WTC11 (cell line): ENCODE results near the gene ERFL. TPM values are rescaled to one million over a fixed set of nuclear protein-coding genes. Genes with fewer than 3 reads are reported as not detected.
A peak's percentile ranks its signal among the peaks of the same experiment; 100 is the strongest.

ENCODE experiments used
- ATAC-seq: fragments of 200-7000 bp; cut with Tn5 transposase; 2 replicates; pipeline ENCODE4 v1.10.0; 2021; ENCODE audit warnings: mild to moderate bottlenecking, moderate library complexity
- CTCF ChIA-PET: fragments of 300-600 bp; sonication (Branson Sonifier 250); formaldehyde crosslinking; loops from one replicate; lab custom pipeline; 2021; ENCODE audit warnings: antibody characterized with exemption; lab: Charles Lee
- POLR2A ChIA-PET: fragments of 350-600 bp; sonication (Branson Sonifier 250); formaldehyde crosslinking; loops from one replicate; lab custom pipeline; 2021; ENCODE audit warnings: antibody characterized with exemption; lab: Charles Lee
- DNase-seq: peaks from one replicate; pipeline ENCODE4 v3.0.0; 2021; ENCODE audit warnings: low spot score
- H3K27ac Mint-ChIP-seq: 2 replicates; pipeline ENCODE4 v1.8.0; 2021; ENCODE audit warnings: mixed read lengths
- H3K27me3 Mint-ChIP-seq: 2 replicates; pipeline ENCODE4 v1.8.0; 2021; ENCODE audit warnings: low read depth, mild to moderate bottlenecking, moderate library complexity, mixed read lengths
- H3K36me3 Mint-ChIP-seq: 2 replicates; pipeline ENCODE4 v1.8.0; 2021; ENCODE audit warnings: mixed read lengths
- H3K4me1 Mint-ChIP-seq: 2 replicates; pipeline ENCODE4 v1.8.0; 2022; ENCODE audit warnings: mixed read lengths
- H3K4me3 Mint-ChIP-seq: 2 replicates; pipeline ENCODE4 v1.8.0; 2021; ENCODE audit warnings: mild to moderate bottlenecking, moderate library complexity, mixed read lengths
- H3K9me3 Mint-ChIP-seq: 2 replicates; pipeline ENCODE4 v1.8.0; 2021; ENCODE audit warnings: mixed read lengths
- ATF1 ChIP-seq: sonication (generic); formaldehyde crosslinking; IDR thresholded peaks from 2 replicates; pipeline ENCODE4 v1.8.1; 2023; ENCODE audit warnings: mild to moderate bottlenecking, moderate library complexity, missing genetic modification reagents
- CBFB ChIP-seq: sonication (generic); formaldehyde crosslinking; IDR thresholded peaks from 2 replicates; pipeline ENCODE4 v1.8.1; 2022; ENCODE audit warnings: mild to moderate bottlenecking, low read depth, missing genetic modification reagents
- FOXK1 ChIP-seq: sonication (generic); formaldehyde crosslinking; IDR thresholded peaks from 2 replicates; pipeline ENCODE4 v1.8.0; 2022; ENCODE audit warnings: mild to moderate bottlenecking, moderate library complexity, missing genetic modification reagents
- IRF2 ChIP-seq: sonication (generic); formaldehyde crosslinking; IDR thresholded peaks from 2 replicates; pipeline ENCODE4 v1.8.0; 2022; ENCODE audit warnings: low read depth, missing genetic modification reagents, borderline replicate concordance
- JAZF1 ChIP-seq: fragments of 250-450 bp; sonication (Bioruptor Pico); IDR thresholded peaks from 2 replicates; pipeline ENCODE4 v1.9.0; 2021; ENCODE audit warnings: moderate library complexity, mild to moderate bottlenecking, inconsistent platforms
- KAT7 ChIP-seq: sonication (generic); formaldehyde crosslinking; IDR thresholded peaks from 2 replicates; pipeline ENCODE4 v1.8.1; 2023; ENCODE audit warnings: missing genetic modification reagents, mild to moderate bottlenecking, borderline replicate concordance
- MXD4 ChIP-seq: fragments of 250-450 bp; sonication (Bioruptor Pico); IDR thresholded peaks from 2 replicates; pipeline ENCODE4 v1.8.0; 2021; ENCODE audit warnings: mild to moderate bottlenecking, moderate library complexity, borderline replicate concordance
- NR1H2 ChIP-seq: sonication (generic); formaldehyde crosslinking; IDR thresholded peaks from 2 replicates; pipeline ENCODE4 v1.9.0; 2021; ENCODE audit warnings: mild to moderate bottlenecking, moderate library complexity, missing genetic modification reagents
- RELA ChIP-seq: sonication (generic); formaldehyde crosslinking; IDR thresholded peaks from 2 replicates; pipeline ENCODE4 v1.8.1; 2022; ENCODE audit warnings: missing genetic modification reagents, mild to moderate bottlenecking, borderline replicate concordance
- RORB ChIP-seq: fragments of 250-450 bp; sonication (Bioruptor Pico); IDR thresholded peaks from 2 replicates; pipeline ENCODE4 v1.9.0; 2021; ENCODE audit warnings: mild to moderate bottlenecking
- SMAD3 ChIP-seq: sonication (generic); formaldehyde crosslinking; IDR thresholded peaks from 2 replicates; pipeline ENCODE4 v1.8.0; 2022; ENCODE audit warnings: missing genetic modification reagents, mild to moderate bottlenecking, borderline replicate concordance
- SMAD4 ChIP-seq: sonication (generic); formaldehyde crosslinking; IDR thresholded peaks from 2 replicates; pipeline ENCODE4 v1.8.0; 2022; ENCODE audit warnings: mild to moderate bottlenecking, missing genetic modification reagents
- SOX15 ChIP-seq: fragments of 250-450 bp; sonication (Bioruptor Pico); IDR thresholded peaks from 2 replicates; pipeline ENCODE4 v1.9.0; 2021; ENCODE audit warnings: mild to moderate bottlenecking
- TP53 ChIP-seq: sonication (generic); formaldehyde crosslinking; IDR thresholded peaks from 2 replicates; pipeline ENCODE4 v1.8.1; 2023; ENCODE audit warnings: mild to moderate bottlenecking, missing genetic modification reagents
- ZNF138 ChIP-seq: sonication (generic); formaldehyde crosslinking; conservative IDR thresholded peaks from 2 replicates; pipeline ENCODE4 v1.8.1; 2022; ENCODE audit warnings: mild to moderate bottlenecking, moderate library complexity, missing genetic modification reagents
- ZNF263 ChIP-seq: sonication (generic); formaldehyde crosslinking; IDR thresholded peaks from 2 replicates; pipeline ENCODE4 v1.8.1; 2022; ENCODE audit warnings: low read depth, mild to moderate bottlenecking, moderate library complexity, missing genetic modification reagents
- ZNF317 ChIP-seq: sonication (generic); formaldehyde crosslinking; IDR thresholded peaks from 2 replicates; pipeline ENCODE4 v1.8.1; 2023; ENCODE audit warnings: low read depth, mild to moderate bottlenecking, moderate library complexity, missing genetic modification reagents, borderline replicate concordance
- ZNF423 ChIP-seq: fragments of 250-450 bp; sonication (Bioruptor Pico); IDR thresholded peaks from 2 replicates; pipeline ENCODE4 v2.1.2; 2022; ENCODE audit warnings: mild to moderate bottlenecking, moderate library complexity
- total RNA-seq: library from RNA; stranded (reverse); gene quantifications from 3 replicates; pipeline ENCODE4 v1.2.3, GENCODE V29; 2021
- TF ChIP-seq, protein P1 (sequence below): fragments of 250-450 bp; sonication (Bioruptor Pico); IDR thresholded peaks from 2 replicates; pipeline ENCODE4 v1.9.0; 2021; ENCODE audit warnings: mild to moderate bottlenecking
- TF ChIP-seq, protein P2 (sequence below): sonication (generic); formaldehyde crosslinking; IDR thresholded peaks from 2 replicates; pipeline ENCODE4 v1.8.0; 2023; ENCODE audit warnings: missing genetic modification reagents, mild to moderate bottlenecking, borderline replicate concordance
- TF ChIP-seq, protein P3 (sequence below): fragments of 250-450 bp; sonication (Bioruptor Pico); IDR thresholded peaks from 2 replicates; pipeline ENCODE4 v1.9.0; 2021; ENCODE audit warnings: mild to moderate bottlenecking, borderline replicate concordance
- TF ChIP-seq, protein P4 (sequence below): fragments of 250-450 bp; sonication (Bioruptor Pico); conservative IDR thresholded peaks from 2 replicates; pipeline ENCODE4 v1.9.0; 2021; ENCODE audit warnings: mild to moderate bottlenecking
- TF ChIP-seq, protein P5 (sequence below): fragments of 200-600 bp; IDR thresholded peaks from 2 replicates; pipeline ENCODE4 v1.8.0; 2022; ENCODE audit warnings: antibody characterized with exemption

The ERFL gene
- total RNA-seq, 1 experiment from 2014 or later, result 0.31 TPM

DNA sequence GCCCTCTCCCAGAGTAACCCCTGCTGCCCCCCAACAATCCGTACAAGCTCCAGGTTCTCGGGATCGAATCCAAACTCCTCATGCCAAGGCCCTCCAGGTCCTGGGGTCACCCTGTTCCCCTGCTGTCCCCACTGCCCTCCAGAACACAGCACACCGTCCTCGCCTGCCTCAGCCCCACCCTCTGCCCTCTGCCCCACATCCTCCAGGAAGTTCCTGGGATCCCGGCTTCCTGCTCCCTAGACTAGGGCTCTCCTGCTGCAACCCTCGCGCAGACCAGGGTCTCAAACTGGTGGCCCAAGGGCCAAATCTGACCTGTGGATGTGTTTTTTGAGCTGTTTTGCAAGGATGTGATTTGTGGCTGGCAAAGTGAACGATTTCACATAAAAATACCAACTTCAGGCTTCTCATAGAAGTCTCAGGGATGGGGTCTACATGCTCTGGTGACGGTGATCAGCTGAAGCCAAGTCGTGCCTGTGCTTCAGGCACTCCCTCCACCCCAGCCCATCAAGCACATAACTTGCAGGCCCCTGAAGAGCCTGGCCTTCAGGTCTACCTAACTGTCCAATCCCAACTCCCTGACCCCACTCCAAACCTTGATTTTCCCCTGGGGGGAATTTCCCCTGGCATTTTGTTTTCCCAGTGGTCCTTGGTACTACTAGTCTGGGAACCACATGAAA is 29.1 kb upstream of the ERFL start:
- Mint-ChIP-seq H3K27me3 (no peaks in the 10 kb centered on the region), H3K27ac (peak overlapping the region; percentile 98; the same call in 1 of the 2 replicates), H3K9me3 (no peaks in the 10 kb centered on the region), H3K4me3 (peak overlapping the region; percentile 78), H3K4me1 (peaks cover 18% of the 10 kb centered on the region), H3K36me3 (no peaks in the 10 kb centered on the region; the same call in 1 of the 2 replicates)
- no peak for DNase-seq
- POLR2A ChIA-PET, result no interaction called here
- TF ChIP-seq NR1H2 (CRISPR knock-in tag) (no peak), JAZF1 (CRISPR knock-in tag) (no peak), MXD4 (CRISPR knock-in tag) (no peak), KAT7 (CRISPR knock-in tag) (no peak), SMAD4 (CRISPR knock-in tag) (no peak), ZNF317 (CRISPR knock-in tag) (no peak), ZNF263 (CRISPR knock-in tag) (no peak), SOX15 (no peak), ATF1 (CRISPR knock-in tag) (no peak), FOXK1 (CRISPR knock-in tag) (no peak), IRF2 (CRISPR knock-in tag) (no peak), ZNF423 (no peak), ZNF138 (CRISPR knock-in tag) (no peak)
- TF ChIP-seq, protein P1, sequence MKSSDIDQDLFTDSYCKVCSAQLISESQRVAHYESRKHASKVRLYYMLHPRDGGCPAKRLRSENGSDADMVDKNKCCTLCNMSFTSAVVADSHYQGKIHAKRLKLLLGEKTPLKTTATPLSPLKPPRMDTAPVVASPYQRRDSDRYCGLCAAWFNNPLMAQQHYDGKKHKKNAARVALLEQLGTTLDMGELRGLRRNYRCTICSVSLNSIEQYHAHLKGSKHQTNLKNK (CRISPR knock-in tag), result no peak
- TF ChIP-seq, protein P2, sequence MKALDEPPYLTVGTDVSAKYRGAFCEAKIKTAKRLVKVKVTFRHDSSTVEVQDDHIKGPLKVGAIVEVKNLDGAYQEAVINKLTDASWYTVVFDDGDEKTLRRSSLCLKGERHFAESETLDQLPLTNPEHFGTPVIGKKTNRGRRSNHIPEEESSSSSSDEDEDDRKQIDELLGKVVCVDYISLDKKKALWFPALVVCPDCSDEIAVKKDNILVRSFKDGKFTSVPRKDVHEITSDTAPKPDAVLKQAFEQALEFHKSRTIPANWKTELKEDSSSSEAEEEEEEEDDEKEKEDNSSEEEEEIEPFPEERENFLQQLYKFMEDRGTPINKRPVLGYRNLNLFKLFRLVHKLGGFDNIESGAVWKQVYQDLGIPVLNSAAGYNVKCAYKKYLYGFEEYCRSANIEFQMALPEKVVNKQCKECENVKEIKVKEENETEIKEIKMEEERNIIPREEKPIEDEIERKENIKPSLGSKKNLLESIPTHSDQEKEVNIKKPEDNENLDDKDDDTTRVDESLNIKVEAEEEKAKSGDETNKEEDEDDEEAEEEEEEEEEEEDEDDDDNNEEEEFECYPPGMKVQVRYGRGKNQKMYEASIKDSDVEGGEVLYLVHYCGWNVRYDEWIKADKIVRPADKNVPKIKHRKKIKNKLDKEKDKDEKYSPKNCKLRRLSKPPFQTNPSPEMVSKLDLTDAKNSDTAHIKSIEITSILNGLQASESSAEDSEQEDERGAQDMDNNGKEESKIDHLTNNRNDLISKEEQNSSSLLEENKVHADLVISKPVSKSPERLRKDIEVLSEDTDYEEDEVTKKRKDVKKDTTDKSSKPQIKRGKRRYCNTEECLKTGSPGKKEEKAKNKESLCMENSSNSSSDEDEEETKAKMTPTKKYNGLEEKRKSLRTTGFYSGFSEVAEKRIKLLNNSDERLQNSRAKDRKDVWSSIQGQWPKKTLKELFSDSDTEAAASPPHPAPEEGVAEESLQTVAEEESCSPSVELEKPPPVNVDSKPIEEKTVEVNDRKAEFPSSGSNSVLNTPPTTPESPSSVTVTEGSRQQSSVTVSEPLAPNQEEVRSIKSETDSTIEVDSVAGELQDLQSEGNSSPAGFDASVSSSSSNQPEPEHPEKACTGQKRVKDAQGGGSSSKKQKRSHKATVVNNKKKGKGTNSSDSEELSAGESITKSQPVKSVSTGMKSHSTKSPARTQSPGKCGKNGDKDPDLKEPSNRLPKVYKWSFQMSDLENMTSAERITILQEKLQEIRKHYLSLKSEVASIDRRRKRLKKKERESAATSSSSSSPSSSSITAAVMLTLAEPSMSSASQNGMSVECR, result no peak
- TF ChIP-seq, all 79 proteins: peak for 0
- CTCF ChIA-PET, result interaction anchor here (1.0 to 5.1 kb wide), 18 partner anchors 11 to 444 kb away, joined by 3 to 26 read pairs (median 6); partner anchors contain the start of gene ZNF574
- no peak for ATAC-seq

DNA sequence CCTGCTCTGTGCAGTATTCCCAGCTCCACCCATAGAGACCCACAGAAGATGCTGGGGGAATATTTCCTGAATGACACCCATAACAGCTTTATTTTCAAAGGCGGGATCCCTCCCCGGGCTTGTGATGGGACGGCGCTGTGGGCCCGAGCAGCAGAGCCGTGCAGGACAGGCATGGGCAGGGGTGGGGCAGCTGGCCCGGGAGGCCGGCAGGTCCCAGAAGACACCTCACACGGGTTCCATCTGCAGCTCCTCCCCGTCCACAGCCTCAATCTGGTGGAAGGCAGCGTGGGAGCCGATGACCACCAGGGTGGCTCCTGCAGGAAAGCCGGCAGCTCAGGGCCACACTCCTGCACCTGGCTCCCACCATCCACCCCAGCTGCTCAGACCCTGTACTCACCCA is 28.4 kb upstream of the ERFL start:
- no peak overlapping the region for H3K4me3 Mint-ChIP-seq
- no peaks in the 10 kb centered on the region for H3K27me3 Mint-ChIP-seq
- no peak overlapping the region for H3K27ac Mint-ChIP-seq
- peaks cover 18% of the 10 kb centered on the region for H3K4me1 Mint-ChIP-seq
- ATAC-seq (no peak), DNase-seq (no peak)
- ChIA-PET POLR2A (no interaction called here), CTCF (interaction anchor here (0.6 to 3.5 kb wide), 6 partner anchors 10 to 84 kb away, joined by 3 to 26 read pairs (median 10); no protein-coding TSS in a partner anchor)
- no peaks in the 10 kb centered on the region for H3K9me3 Mint-ChIP-seq
- no peaks in the 10 kb centered on the region; the same call in 1 of the 2 replicates for H3K36me3 Mint-ChIP-seq
- TF ChIP-seq, protein P3, sequence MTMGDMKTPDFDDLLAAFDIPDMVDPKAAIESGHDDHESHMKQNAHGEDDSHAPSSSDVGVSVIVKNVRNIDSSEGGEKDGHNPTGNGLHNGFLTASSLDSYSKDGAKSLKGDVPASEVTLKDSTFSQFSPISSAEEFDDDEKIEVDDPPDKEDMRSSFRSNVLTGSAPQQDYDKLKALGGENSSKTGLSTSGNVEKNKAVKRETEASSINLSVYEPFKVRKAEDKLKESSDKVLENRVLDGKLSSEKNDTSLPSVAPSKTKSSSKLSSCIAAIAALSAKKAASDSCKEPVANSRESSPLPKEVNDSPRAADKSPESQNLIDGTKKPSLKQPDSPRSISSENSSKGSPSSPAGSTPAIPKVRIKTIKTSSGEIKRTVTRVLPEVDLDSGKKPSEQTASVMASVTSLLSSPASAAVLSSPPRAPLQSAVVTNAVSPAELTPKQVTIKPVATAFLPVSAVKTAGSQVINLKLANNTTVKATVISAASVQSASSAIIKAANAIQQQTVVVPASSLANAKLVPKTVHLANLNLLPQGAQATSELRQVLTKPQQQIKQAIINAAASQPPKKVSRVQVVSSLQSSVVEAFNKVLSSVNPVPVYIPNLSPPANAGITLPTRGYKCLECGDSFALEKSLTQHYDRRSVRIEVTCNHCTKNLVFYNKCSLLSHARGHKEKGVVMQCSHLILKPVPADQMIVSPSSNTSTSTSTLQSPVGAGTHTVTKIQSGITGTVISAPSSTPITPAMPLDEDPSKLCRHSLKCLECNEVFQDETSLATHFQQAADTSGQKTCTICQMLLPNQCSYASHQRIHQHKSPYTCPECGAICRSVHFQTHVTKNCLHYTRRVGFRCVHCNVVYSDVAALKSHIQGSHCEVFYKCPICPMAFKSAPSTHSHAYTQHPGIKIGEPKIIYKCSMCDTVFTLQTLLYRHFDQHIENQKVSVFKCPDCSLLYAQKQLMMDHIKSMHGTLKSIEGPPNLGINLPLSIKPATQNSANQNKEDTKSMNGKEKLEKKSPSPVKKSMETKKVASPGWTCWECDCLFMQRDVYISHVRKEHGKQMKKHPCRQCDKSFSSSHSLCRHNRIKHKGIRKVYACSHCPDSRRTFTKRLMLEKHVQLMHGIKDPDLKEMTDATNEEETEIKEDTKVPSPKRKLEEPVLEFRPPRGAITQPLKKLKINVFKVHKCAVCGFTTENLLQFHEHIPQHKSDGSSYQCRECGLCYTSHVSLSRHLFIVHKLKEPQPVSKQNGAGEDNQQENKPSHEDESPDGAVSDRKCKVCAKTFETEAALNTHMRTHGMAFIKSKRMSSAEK (CRISPR knock-in tag), result no peak
- TF ChIP-seq RELA (no peak), SMAD3 (CRISPR knock-in tag) (no peak), ZNF423 (no peak), CBFB (CRISPR knock-in tag) (no peak), TP53 (CRISPR knock-in tag) (no peak), RORB (CRISPR knock-in tag) (no peak)
- TF ChIP-seq, protein P4, sequence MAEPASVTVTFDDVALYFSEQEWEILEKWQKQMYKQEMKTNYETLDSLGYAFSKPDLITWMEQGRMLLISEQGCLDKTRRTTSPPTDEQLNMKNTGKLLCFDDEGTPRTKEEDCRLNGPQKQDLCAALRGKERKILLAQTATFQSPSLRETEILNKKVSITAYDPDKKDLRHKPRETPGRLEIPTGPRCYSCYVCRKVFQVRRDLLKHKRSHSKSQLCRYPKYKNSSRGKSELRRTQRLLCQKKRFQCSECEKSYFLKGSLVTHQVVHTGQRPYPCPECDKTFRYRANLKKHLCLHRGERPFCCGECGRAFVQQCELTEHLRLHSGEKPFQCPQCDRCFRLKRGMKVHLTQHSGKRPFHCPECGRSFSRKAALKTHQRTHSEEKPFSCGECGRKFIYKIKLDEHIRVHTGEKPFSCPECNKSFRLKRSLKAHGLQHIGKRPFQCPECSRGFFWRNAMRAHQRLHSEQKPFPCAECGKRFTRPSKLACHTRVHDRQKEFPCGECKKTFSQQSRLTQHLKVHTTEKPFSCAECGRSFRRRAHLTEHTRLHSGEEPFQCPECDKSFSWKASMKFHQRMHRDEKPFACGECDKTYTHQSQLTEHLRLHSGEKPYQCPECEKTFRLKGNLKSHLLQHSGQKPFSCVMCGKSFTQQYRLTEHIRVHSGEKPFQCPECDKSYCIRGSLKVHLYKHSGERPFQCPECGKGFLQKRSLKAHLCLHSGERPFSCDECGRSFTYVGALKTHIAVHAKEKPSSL, result no peak
- TF ChIP-seq, protein P5, sequence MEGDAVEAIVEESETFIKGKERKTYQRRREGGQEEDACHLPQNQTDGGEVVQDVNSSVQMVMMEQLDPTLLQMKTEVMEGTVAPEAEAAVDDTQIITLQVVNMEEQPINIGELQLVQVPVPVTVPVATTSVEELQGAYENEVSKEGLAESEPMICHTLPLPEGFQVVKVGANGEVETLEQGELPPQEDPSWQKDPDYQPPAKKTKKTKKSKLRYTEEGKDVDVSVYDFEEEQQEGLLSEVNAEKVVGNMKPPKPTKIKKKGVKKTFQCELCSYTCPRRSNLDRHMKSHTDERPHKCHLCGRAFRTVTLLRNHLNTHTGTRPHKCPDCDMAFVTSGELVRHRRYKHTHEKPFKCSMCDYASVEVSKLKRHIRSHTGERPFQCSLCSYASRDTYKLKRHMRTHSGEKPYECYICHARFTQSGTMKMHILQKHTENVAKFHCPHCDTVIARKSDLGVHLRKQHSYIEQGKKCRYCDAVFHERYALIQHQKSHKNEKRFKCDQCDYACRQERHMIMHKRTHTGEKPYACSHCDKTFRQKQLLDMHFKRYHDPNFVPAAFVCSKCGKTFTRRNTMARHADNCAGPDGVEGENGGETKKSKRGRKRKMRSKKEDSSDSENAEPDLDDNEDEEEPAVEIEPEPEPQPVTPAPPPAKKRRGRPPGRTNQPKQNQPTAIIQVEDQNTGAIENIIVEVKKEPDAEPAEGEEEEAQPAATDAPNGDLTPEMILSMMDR, result no peak
